Thoracic aorta (tissue), 2 donors: ENCODE data around the gene NFIC. TPM values are rescaled to one million over a fixed set of nuclear protein-coding genes. Genes with fewer than 3 reads are reported as not detected.
"Not testable (repeated sequence)": the region's sequence is repeated elsewhere in the genome, so short reads cannot be mapped to it uniquely, and the experiment has no call there.

Source experiments
- ATAC-seq: fragments of 150-250 bp; one replicate; pipeline ENCODE4 v1.8.0; 2017; ENCODE audit warnings: low read depth; ENCODE audit not compliant: insufficient number of reproducible peaks, low FRiP score
- DNase-seq: peaks from one replicate; pipeline ENCODE4 v3.0.0-alpha.2; 2020; ENCODE audit warnings: low spot score
- H3K27ac ChIP-seq, 2 donors: fragments of 200-600 bp; sonication (generic); 1 replicate in 1 of 2; 2 replicates in 1 of 2; pipeline ENCODE4 v1.5.1; 2016; ENCODE audit warnings: mild to moderate bottlenecking in 2 of 2, moderate library complexity in 2 of 2
- H3K27me3 ChIP-seq: fragments of 200-600 bp; sonication (generic); replicated peaks from 2 replicates; pipeline ENCODE4 v1.6.0; 2016; ENCODE audit warnings: mild to moderate bottlenecking; ENCODE audit not compliant: insufficient read depth
- H3K36me3 ChIP-seq: fragments of 200-600 bp; sonication (generic); one replicate; pipeline ENCODE4 v1.5.1; 2016
- H3K4me1 ChIP-seq, 2 donors: fragments of 200-600 bp; sonication (generic); 1 replicate in 1 of 2; 2 replicates in 1 of 2; pipeline versions ENCODE4 v1.5.1 to v1.6.0; 2016; ENCODE audit warnings: low read depth in 2 of 2, mild to moderate bottlenecking in 1 of 2; ENCODE audit not compliant: control insufficient read depth in 1 of 2
- H3K4me3 ChIP-seq: fragments of 200-600 bp; sonication (generic); 2 replicates; pipeline ENCODE4 v1.5.1; 2016; ENCODE audit warnings: mild to moderate bottlenecking
- H3K9me3 ChIP-seq: fragments of 200-600 bp; sonication (generic); 2 replicates; pipeline ENCODE4 v1.5.1; 2016
- total RNA-seq, 2 donors: library from RNA; depleted of rRNA; stranded (reverse); fragments of >200 nt; gene quantifications; one replicate each; pipeline versions ENCODE4 v1.1.0 to v1.2.3, GENCODE V29; 2016
- TF ChIP-seq, protein P1 (sequence below): fragments of 200-600 bp; sonication (generic); IDR thresholded peaks from one replicate; pipeline ENCODE4 v1.5.1; 2019; ENCODE audit warnings: antibody characterized with exemption

NFIC gene
- total RNA-seq, 2 donors from 2014 or later: 178 to 203 TPM

DNA sequence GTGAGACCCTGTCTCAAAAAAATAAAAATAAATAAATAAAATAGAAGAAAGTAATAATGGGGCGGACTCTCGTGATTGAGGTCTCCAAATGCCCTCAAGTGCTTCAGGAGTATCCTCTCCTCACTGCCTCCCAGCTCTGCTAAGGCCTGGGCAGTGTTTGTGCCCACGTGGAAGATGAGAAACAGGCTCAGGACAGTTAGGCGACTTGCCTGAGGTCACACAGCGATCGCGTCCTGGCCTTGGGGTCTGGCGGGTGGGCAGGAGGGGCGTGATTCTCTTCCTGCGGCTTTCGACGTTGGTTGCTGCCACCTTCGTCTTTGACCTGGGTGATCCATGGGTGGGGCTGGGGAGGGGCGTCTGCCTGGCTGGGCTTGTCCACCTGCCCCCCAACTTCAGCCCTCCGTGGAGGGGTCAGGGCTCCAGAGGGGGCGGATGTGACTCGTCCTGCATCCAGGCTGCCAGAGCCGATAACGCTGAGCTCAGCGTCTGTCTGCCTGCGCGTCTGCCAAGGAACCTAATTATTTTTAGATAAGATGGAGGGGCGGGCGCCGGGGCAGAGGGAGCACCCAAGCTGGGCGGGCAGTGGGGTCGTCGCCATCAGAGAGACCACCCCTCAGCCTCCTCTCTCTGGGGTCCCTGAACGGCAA, 56.9 kb downstream of the NFIC start:
- Histone ChIP-seq H3K27ac (peak overlapping the region; percentile 34 to 63), H3K4me3 (peak overlapping the region; percentile 29), H3K4me1 (peaks cover 19 to 38% of the 10 kb centered on the region in 2 donors), H3K9me3 (no peaks in the 10 kb centered on the region), H3K36me3 (peaks cover 7% of the 10 kb centered on the region), H3K27me3 (no peaks in the 10 kb centered on the region)
- DNase-seq (no peak), ATAC-seq (no peak)
- TF ChIP-seq, protein P1, sequence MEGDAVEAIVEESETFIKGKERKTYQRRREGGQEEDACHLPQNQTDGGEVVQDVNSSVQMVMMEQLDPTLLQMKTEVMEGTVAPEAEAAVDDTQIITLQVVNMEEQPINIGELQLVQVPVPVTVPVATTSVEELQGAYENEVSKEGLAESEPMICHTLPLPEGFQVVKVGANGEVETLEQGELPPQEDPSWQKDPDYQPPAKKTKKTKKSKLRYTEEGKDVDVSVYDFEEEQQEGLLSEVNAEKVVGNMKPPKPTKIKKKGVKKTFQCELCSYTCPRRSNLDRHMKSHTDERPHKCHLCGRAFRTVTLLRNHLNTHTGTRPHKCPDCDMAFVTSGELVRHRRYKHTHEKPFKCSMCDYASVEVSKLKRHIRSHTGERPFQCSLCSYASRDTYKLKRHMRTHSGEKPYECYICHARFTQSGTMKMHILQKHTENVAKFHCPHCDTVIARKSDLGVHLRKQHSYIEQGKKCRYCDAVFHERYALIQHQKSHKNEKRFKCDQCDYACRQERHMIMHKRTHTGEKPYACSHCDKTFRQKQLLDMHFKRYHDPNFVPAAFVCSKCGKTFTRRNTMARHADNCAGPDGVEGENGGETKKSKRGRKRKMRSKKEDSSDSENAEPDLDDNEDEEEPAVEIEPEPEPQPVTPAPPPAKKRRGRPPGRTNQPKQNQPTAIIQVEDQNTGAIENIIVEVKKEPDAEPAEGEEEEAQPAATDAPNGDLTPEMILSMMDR: no peak

DNA sequence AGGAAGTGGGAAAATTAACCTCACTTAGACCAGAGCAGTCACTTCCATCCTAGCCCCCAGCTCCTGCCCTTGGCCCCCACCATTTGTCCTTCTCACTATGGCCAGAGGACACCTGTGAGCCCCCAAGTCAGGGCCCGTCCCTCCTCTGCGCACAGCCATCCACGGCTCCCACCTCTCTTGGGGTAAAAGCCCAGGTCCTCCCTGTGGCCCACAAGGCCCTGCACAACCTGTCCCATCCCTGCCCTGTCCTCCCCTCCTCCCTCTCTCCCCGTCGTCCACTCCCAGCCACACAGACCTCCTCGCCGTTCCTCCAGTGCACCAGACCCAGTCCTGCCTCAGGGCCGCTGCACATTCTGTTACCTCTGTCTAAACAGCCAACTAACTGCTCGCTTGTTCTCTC, 60.0 kb downstream of the NFIC start:
- peaks cover 7% of the 10 kb centered on the region for H3K36me3 ChIP-seq
- TF ChIP-seq, protein P1: no peak
- no peaks in the 10 kb centered on the region for H3K27me3 ChIP-seq
- ATAC-seq (no peak), DNase-seq (no peak)
- H3K9me3 ChIP-seq: no peaks in the 10 kb centered on the region
- no peak overlapping the region for H3K4me3 ChIP-seq
- H3K4me1 ChIP-seq: peaks cover 35 to 66% of the 10 kb centered on the region in 2 donors
- no peak overlapping the region for H3K27ac ChIP-seq

DNA sequence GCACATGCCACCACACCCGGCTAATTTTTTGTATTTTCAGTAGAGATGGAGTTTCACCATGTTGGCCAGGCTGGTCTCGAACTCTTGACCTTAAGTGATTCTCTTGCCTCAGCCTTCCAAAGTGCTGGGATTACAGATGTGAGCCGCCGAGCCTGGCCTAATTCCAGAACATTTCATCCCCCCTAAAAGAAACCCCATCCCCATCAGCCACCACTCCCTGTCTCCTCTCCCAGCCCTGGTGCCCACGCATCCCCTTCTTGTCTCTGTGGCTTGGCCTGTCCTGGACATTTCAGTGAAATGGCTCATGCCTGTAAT, 63.9 kb downstream of the NFIC start:
- H3K36me3 ChIP-seq: peaks cover 20% of the 10 kb centered on the region
- not testable (repeated sequence) for ATAC-seq, H3K27me3 ChIP-seq, H3K4me3 ChIP-seq, H3K9me3 ChIP-seq, DNase-seq
- peak overlapping the region; percentile 78 to 88 for H3K27ac ChIP-seq
- peaks cover 31 to 70% of the 10 kb centered on the region in 2 donors for H3K4me1 ChIP-seq

DNA sequence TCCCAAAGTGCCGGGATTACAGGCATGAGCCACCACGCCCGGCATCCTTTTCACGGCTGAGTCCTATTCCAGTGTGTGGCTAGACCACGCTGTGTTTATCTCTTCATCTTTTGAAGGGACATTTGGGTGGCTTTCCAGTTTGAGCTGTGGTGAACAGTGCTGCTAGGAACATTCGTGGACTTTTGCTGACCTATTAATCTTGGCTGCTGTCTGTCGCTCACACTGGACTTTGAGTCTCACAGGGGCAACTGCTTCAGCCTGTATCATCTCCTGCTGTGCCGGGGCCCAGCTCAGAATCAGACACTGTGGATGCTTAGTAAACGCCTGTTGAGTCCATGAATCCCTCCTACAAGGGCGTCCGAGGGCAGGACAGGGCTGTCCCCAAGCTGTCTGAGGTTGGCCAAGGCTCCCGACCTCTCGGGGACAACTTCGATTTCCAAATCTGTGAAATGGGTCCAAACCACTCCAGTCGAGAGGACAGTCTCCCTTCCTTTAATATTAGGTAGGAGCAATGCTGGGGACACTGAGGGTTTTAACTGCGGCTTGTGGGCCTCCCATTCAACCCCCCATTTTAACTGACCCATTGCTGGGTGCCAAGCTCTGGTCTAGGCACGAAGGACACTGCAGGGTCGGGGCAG, 65.5 kb downstream of the NFIC start:
- TF ChIP-seq, protein P1: no peak
- Histone ChIP-seq H3K4me1 (peaks cover 35 to 77% of the 10 kb centered on the region in 2 donors), H3K36me3 (peaks cover 19% of the 10 kb centered on the region), H3K27ac (peak overlapping the region; percentile 10 to 78), H3K4me3 (no peak overlapping the region), H3K27me3 (no peaks in the 10 kb centered on the region), H3K9me3 (no peaks in the 10 kb centered on the region)
- DNase-seq: no peak
- ATAC-seq: no peak

DNA sequence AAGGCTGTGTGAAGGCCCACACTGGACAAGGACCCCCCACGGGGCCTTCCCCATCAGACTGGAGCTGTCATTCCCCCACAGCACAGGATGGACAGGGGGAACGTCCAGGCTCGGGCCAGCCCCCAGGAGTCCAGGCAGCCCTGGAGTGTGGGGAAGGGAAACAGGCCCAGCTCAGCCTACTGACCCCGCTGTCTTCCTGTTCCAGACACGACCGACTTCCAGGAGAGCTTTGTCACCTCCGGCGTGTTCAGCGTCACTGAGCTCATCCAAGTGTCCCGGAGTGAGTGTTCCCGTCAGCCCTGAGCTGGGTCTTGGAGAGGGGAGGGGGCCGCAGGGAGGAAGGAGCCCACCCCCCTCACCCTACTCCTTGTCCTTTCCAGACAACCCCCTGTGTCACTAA, 66.9 kb downstream of the NFIC start:
- H3K27ac ChIP-seq: peak overlapping the region; percentile 58 to 84
- peaks cover 28 to 64% of the 10 kb centered on the region in 2 donors for H3K4me1 ChIP-seq
- DNase-seq (no peak), ATAC-seq (no peak)
- H3K27me3 ChIP-seq: no peaks in the 10 kb centered on the region
- TF ChIP-seq, protein P1: no peak
- no peaks in the 10 kb centered on the region for H3K9me3 ChIP-seq
- H3K4me3 ChIP-seq: no peak overlapping the region
- peaks cover 30% of the 10 kb centered on the region for H3K36me3 ChIP-seq
